Frontal cortex (tissue), 4 donors: ENCODE data around the gene SMC3. TPM values are rescaled to one million over a fixed set of nuclear protein-coding genes. Genes with fewer than 3 reads are reported as not detected.

Experiments
- DNase-seq, 2 donors: peaks; one replicate each; pipeline ENCODE4 v3.0.0; 2012; ENCODE audit warnings: low spot score in 2 of 2
- FAIRE-seq: peaks from 2 replicates; lab custom pipeline; 2012; peaks lifted over from hg19 to GRCh38; lab: Jason Lieb, UNC
- total RNA-seq: library from RNA; depleted of rRNA; stranded (reverse); fragments of >200 nt; gene quantifications from one replicate; pipeline ENCODE4 v1.2.3, GENCODE V29; 2014
- donor health status: control.
- donor health status: control.
- donor health status: control.

SMC3 gene
- total RNA-seq, 1 donor from 2014 or later: 55.4 TPM

- no peak for DNase-seq
- FAIRE-seq: no peak
These were observed 27.5 kb upstream of the SMC3 start for GRCh38 chr10:110540031-110540430.

- FAIRE-seq (no peak), DNase-seq (no peak)
These were observed 22.4 kb upstream of the SMC3 start for GRCh38 chr10:110544958-110545537.

- FAIRE-seq (no peak), DNase-seq (no peak)
These were observed 21.4 kb upstream of the SMC3 start for GRCh38 chr10:110546077-110546476.

- DNase-seq: no peak
- FAIRE-seq: no peak
These were observed 20.9 kb upstream of the SMC3 start for GRCh38 chr10:110546499-110547110.

GRCh38 chr10:110547139-110547761 lies 20.2 kb upstream of the SMC3 start:
- DNase-seq: peak in 1 of 2 donors; percentile 69
- FAIRE-seq: peak; percentile 75

- FAIRE-seq: no peak
- no peak for DNase-seq
These were observed 19.5 kb upstream of the SMC3 start for GRCh38 chr10:110548002-110548401.

- FAIRE-seq (no peak), DNase-seq (no peak)
These were observed 18.3 kb upstream of the SMC3 start for GRCh38 chr10:110549211-110549610.

- FAIRE-seq (no peak), DNase-seq (no peak)
These were observed 13.6 kb upstream of the SMC3 start for GRCh38 chr10:110553905-110554304.

- no peak for FAIRE-seq
- DNase-seq: no peak
These were observed 11.2 kb upstream of the SMC3 start for GRCh38 chr10:110556296-110556695.

GRCh38 chr10:110556969-110557601 lies 10.4 kb upstream of the SMC3 start:
- DNase-seq (no peak), FAIRE-seq (no peak)

GRCh38 chr10:110558041-110558440 lies 9.5 kb upstream of the SMC3 start:
- DNase-seq: no peak
- FAIRE-seq: no peak

GRCh38 chr10:110560012-110560411 lies 7.5 kb upstream of the SMC3 start:
- DNase-seq (no peak), FAIRE-seq (no peak)

GRCh38 chr10:110561292-110561691 lies 6.2 kb upstream of the SMC3 start:
- DNase-seq: no peak
- FAIRE-seq: no peak

- FAIRE-seq (no peak), DNase-seq (no peak)
These were observed 5.1 kb upstream of the SMC3 start for GRCh38 chr10:110562348-110562747.

- no peak for FAIRE-seq
- no peak for DNase-seq
These were observed 4.4 kb upstream of the SMC3 start for GRCh38 chr10:110563132-110563531.

GRCh38 chr10:110566472-110567200 lies 859 bp upstream of the SMC3 start:
- FAIRE-seq (no peak), DNase-seq (no peak)

GRCh38 chr10:110568055-110568735 lies 700 bp downstream of the SMC3 start:
- DNase-seq (no peak), FAIRE-seq (no peak)

- DNase-seq (no peak), FAIRE-seq (no peak)
These were observed 1.6 kb downstream of the SMC3 start for GRCh38 chr10:110569122-110569521.

GRCh38 chr10:110569736-110570135 lies 2.2 kb downstream of the SMC3 start:
- DNase-seq (no peak), FAIRE-seq (no peak)
